GM19023 (cell line): ENCODE results near the gene FRMD4A.

Experiments
- ATAC-seq: cut with Tn5 transposase; IDR thresholded peaks from one replicate; pipeline ENCODE4 v1.9.1; 2021; ENCODE audit warnings: mild to moderate bottlenecking, moderate library complexity; ENCODE audit not compliant: unreplicated experiment

Gene FRMD4A

DNA sequence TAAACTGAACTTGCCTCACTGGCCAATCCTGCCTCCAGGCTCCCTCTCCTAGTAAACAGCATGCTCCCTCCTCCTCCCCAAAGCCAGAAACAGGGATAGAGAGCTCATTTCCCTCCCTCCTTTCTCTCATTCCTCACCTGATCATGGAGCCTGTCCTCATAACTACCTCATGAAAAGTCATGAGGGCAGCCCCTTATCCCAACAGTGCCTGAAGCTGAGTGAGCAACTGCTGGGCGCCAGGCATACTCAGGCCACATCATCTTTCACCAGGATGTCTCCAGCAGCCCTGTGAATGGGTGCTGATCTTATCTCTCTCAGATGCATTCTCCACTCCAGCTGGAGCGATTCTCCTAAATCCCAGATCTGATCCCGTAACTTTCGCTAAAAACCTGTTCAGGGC is 436.8 kb downstream of the FRMD4A start:
- no peak for ATAC-seq

- no peak for ATAC-seq
Observed at GRCh38 chr10:13892871-13893270, 437.9 kb downstream of the FRMD4A start.

DNA sequence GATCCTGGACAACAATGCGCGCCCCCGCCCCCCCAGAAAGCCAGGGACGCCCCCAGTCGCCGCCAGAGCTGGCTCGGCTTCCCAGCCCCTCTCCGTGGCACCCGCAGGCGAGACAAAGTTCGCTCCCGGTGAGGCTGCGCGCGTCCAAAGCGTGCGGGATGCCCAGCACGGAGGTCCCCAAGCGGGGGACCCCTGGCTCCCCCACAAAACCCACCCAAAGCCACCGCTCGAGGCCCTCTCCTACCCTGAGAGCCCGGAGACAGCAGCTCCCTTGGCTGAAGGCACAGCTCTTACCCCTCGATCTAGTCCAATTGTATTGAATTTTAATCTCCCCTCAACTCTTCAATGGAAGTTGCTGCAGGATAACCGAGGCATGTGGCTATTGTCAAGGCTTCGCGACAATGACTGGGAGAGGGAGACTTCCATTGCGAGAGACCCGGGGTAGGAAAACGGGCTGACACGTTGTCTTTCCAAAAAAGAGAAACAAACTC is 438.7 kb downstream of the FRMD4A start:
- ATAC-seq, result no peak

- ATAC-seq, result no peak
Observed at GRCh38 chr10:13891128-13892000, 439.4 kb downstream of the FRMD4A start.

DNA sequence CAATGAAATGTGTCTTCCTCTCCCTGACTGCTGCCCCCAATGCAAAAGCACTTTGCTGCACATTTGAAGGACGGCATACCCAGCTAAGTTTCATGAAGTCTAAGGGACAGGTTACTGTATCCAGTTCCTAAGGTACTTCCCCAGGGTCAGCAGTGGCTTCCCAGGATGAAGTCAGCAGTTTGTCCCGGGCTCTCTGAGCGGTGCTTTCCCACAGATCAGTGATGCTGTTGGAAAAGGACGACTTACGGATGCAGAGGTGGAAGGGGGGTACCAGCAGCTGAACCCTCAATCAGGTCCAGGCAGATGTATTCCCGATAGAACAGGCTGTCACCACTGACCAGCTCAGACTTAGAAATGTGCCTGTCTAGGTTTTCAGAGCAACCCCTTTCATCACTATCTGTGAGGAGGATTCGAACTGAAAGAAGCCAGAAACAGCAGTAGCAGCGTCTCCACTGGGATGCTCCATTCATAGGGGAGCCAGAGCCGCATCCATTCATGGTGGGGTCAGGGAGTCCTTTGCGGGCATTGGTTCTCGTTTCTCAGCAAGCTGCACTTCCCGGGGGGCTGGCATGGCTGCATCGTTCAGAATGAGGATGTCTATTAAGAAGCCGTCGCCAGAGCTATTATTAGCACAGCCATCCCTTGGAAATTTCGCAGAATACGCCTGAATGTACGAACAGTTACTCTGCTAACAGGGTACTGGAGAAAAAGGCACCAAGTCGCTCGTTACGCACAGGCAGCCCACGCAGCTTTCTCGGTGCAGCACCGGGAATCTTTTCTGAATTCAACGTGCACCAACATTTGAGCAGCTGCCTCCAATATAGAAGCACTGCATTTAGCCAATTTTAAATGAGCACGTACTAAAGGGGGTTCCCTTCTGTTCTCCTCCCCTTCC is 440.2 kb downstream of the FRMD4A start:
- ATAC-seq, result no peak

GRCh38 chr10:13887761-13888160 is 443.0 kb downstream of the FRMD4A start:
- no peak for ATAC-seq

- no peak for ATAC-seq
Observed at GRCh38 chr10:13885238-13885990, 445.3 kb downstream of the FRMD4A start.

DNA sequence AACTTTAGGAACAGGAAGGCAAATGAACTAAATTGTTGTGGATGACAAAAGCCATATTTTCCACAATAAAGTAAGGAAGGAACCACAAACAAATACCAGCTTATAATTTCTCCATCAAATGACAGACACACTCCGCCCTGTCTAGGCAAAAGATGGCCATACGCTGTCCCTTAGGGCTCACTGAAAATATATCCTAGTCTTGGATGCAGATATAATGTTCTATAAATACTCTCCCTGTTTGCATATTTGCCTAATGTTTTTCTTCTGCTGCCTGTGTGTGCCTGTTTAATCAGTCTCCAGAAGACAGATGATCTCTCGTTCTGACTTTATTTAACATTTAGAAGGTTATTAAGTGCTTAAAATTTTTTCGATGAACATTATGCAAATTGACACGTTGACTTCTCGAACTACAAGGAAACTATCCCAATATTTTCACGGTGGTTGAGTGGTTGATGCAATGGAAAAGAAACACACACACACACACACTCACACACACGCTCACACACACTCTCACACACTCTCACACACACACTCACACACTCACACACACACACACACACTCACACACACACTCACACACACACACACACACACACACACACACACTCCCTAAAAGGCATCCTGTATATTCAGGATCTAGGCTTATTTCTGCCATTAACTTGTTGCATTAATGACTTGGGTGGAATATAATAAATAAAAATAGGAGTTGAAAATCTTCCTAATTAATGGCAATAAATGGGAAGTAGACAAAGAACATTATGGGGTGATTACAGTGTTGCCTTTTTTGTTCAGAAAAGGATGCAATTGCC is 446.9 kb downstream of the FRMD4A start:
- ATAC-seq, result no peak

DNA sequence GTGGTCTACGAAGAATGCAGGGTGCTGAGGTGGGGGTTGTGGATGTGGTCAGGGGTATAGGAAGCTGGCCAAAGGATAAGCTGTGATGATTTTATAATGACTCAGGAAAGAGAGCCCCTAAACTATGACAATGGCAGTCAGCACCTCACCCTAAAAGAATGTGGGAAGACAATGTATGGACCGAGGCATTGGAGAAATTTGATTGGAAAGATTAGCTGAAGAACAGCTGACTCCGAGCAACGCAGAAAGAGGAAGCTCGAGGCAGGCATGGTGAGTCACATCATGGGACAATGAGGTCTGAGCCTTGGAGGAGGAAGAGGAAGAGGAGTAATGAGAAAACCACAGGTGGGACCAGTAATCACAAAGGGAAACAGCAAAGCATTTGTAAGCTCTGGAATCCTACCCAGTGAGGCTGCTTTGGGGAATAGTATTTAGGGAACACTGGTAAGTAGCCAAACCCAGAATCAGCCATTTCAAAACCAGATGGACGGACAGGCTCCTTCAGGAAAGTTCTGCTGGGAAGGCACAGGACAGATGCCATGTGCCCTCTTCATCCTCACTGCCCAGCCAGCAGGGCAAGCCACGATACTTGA is 448.5 kb downstream of the FRMD4A start:
- ATAC-seq, result no peak

DNA sequence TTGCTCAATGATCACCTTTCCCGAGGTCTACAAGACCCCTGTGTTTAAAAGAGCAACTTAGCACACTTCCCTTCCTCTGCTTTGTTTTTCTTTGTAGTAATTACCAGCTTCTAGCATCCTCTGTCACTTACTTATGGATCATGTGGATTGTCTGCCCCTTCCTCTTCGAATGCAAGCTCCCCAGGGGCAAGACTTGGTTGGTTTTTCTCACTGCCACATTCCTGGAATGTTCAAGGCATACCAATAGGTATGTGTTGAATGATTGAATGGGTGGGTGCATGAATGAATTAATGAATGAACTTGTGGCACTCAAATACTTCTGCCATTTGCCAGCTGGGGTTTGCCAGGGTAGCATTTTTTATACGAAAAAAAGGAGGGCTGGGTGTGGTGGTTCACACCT is 450.0 kb downstream of the FRMD4A start:
- no peak for ATAC-seq

DNA sequence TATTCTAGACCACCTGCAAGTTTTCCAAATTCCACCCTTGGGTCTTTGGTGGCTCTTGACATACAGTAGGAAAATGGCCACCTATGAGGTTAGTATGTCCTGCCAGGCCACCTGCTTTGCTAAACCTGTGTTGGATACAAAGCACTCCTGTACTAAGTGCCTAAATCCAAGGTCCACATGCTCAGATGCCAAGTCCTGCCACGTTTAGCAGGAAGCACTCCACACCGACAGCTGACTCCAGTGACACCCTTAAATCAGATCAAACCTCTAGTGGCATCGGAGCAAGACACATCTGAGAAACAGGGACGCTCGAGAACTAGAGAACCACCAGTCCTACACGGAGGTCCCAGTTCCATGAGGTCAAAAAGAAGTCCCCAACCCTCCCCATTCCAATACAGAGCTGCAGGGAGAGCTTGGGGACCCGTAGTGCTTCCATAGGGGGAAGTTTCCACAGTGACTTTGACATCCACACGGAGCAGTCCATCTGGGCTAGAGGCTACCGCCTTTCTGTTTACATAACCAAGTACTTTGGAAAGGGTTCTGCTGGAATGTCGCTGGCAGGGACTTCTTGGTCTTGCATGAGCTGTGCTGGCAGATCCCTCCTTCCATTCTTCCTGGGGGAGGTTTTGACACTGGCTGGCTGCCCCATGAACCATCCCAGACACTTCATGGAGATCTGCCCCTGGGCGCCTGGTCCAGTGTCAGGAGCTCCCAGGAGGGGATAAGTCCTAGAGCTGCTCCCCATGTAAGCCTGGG is 453.4 kb downstream of the FRMD4A start:
- no peak for ATAC-seq

DNA sequence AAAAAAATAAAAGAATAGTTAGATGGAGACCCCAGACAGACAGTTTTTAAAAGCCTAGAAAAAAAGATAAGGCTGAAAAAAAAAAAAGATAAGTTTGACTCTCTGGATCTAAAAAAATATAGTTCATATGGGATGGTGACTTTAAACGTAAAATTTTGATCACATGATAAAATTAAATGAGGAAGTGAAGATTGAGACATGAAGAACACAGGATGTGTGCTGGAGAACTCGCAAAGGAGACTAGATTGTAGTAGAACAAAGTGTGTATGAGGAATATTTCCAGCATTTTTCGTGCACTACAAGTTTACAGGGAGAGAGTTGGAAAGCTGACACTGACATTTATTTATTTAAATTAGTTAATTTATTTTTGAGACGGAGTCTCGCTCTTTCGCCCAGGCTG is 457.5 kb downstream of the FRMD4A start:
- ATAC-seq, result no peak

GRCh38 chr10:13872411-13872810 is 458.3 kb downstream of the FRMD4A start:
- ATAC-seq, result no peak

DNA sequence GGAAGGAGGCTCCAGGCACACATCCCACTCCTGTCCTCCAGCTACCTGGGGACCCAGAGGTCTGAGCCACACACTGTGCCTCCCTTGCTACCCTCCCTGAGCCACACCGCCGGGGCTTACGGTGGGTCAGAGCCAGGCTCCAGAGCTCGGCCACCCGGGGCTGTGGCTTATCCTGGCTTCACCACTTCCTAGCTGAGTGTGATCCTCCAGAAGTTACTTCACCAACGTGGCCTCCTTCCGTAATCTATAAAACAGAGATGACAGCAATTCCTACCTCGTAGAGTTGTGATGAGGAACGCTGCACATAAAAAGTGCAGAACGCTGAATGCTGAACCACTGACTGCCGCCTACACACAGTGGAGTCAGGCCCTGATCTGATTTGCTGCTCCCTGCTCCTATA is 458.9 kb downstream of the FRMD4A start:
- ATAC-seq, result no peak

GRCh38 chr10:13871011-13871410 is 459.7 kb downstream of the FRMD4A start:
- ATAC-seq, result no peak

GRCh38 chr10:13869295-13869664 is 461.4 kb downstream of the FRMD4A start:
- ATAC-seq, result no peak

DNA sequence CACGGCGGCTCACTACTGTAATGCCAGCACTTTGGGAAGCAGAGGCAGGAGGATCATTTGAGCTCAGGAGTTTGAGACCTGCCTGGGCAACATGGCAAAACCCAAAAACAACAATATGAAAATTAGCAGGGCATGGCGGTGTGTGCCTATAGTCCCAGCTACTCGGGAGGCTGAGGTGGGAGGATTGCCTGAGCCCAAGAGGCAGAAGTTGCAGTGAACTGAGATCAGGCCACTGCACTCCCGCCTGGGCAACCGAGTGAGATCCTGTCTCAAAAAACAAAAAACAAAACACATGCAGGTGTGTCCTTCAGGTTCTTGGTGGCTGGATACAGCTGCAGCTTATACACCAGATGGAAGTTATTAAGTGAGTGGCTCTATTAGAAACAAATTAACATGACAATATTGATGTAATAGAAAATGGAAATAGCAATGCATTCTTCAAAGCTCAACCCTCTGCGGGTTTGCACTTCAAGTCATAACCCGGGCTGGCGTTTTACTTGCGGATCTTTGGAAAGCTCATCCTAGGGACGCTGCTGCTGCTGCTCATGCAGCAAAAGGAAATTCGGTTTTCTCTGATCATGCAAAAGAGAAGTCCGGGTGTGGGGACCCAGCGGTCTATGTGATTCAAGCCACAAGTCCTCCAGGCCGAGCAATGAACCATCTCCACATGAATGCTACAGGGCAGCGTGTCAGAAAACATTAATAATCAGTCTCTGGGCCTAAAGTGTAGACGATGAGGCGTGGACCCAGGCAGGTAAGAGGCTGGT is 462.0 kb downstream of the FRMD4A start:
- no peak for ATAC-seq

DNA sequence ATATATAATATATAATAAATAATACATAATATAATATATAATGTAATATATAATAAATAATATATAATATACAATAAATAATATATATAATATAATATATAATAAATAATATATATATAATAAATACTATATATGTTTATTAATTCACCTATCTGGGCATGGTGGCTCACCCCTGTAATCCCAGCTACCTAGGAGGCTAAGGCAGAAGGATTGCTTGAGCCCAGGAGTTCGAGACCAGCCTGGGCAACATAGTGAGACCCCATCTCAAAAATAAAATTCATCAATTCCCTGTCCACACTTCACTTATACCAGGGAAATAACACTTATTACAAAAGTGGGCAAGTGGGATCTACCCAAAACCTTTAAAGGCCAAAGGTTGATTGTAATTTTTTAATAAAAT is 462.9 kb downstream of the FRMD4A start:
- no peak for ATAC-seq
